Mesothelial cell of epicardium (in vitro differentiated cells): ENCODE measurements around the gene CACNA2D3. TPM values are rescaled to one million over a fixed set of nuclear protein-coding genes. Genes with fewer than 3 reads are reported as not detected.

Experiments
- DNase-seq, 2 experiments: peaks; one replicate each; pipeline ENCODE4 v3.0.0; 2021; ENCODE audit warnings: low spot score in 2 of 2; ENCODE audit not compliant: unreplicated experiment in 2 of 2
- H3K27ac Mint-ChIP-seq: 2 replicates; pipeline ENCODE4 v1.8.0; 2021; ENCODE audit warnings: mixed read lengths
- H3K27me3 Mint-ChIP-seq: 2 replicates; pipeline ENCODE4 v1.8.0; 2021; ENCODE audit warnings: low read depth, mixed read lengths
- H3K36me3 Mint-ChIP-seq: 2 replicates; pipeline ENCODE4 v1.8.0; 2021; ENCODE audit warnings: mixed read lengths
- H3K4me1 Mint-ChIP-seq: 2 replicates; pipeline ENCODE4 v1.8.0; 2021; ENCODE audit warnings: mixed read lengths
- H3K4me3 Mint-ChIP-seq: 2 replicates; pipeline ENCODE4 v1.8.0; 2021; ENCODE audit warnings: mild to moderate bottlenecking, moderate library complexity, mixed read lengths
- H3K9me3 Mint-ChIP-seq: 2 replicates; pipeline ENCODE4 v1.8.0; 2021; ENCODE audit warnings: mixed read lengths
- CTCF ChIP-seq: fragments of 200-600 bp; sonication (generic); IDR thresholded peaks from one replicate; pipeline ENCODE4 v1.5.0; 2021; ENCODE audit warnings: antibody characterized with exemption; ENCODE audit not compliant: unreplicated experiment
- total RNA-seq: library from RNA; stranded (reverse); gene quantifications from 3 replicates; pipeline ENCODE4 v1.2.1, GENCODE V29; 2021

CACNA2D3 gene
- total RNA-seq, 1 donor from 2014 or later = 2.3 TPM

DNA sequence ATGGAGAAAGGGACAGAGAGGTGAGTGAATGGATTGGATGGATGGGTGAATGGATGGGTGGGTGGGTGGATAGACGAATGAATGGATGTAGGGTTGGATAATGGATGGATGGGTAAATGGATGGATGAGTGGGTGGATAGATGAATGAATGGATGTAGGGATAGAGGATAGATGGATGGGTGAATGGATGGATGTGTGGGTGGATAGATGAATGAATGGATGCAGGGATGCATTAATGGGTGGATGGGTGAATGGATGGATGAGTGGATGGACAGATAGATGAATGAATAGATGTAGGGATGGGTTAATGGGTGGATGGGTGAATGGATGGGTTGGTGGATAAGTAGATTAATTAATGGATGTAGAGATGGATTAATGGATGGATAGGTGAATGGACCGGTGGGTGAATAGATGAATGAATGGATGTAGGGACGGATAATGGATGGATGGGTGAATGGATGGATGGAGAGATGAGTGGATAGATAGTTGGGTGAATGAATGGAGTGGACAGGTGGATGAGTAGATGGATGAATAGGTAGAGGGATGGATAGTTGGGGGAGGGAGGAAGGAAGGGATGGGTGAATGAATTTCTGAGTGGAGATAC lies 28.6 kb downstream of the CACNA2D3 start:
- H3K36me3 Mint-ChIP-seq = no peaks in the 10 kb centered on the region
- H3K27me3 Mint-ChIP-seq = peaks cover 20% of the 10 kb centered on the region
- H3K4me3 Mint-ChIP-seq = no peak overlapping the region
- no peak overlapping the region for H3K27ac Mint-ChIP-seq
- peaks cover 2% of the 10 kb centered on the region for H3K4me1 Mint-ChIP-seq
- DNase-seq = no peak
- no peak for TF ChIP-seq CTCF
- H3K9me3 Mint-ChIP-seq = no peaks in the 10 kb centered on the region

DNA sequence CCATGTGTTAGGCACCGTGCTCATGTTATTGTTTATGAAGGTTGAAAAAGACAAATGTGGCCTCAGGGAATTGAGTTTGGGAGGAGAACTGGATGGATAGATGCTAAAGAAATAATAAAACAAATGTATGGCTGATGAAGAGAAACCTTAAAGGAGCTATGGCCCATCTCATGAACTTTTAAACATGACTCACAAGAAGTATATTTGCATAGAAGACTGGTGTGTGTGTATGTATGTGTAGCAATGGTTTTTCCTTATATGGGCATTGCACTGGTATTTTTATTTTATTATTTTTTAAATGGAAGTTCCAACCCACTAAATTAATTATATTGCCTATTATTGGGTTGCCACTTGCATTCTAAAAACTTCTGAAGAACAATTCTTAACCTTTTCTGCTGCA lies 31.1 kb downstream of the CACNA2D3 start:
- no peak overlapping the region for H3K4me3 Mint-ChIP-seq
- no peak for DNase-seq
- no peak overlapping the region for H3K27ac Mint-ChIP-seq
- H3K9me3 Mint-ChIP-seq = no peaks in the 10 kb centered on the region
- TF ChIP-seq CTCF = no peak
- H3K27me3 Mint-ChIP-seq = peaks cover 28% of the 10 kb centered on the region
- no peaks in the 10 kb centered on the region for H3K4me1 Mint-ChIP-seq
- H3K36me3 Mint-ChIP-seq = no peaks in the 10 kb centered on the region

- Mint-ChIP-seq H3K9me3 (no peaks in the 10 kb centered on the region), H3K27ac (no peak overlapping the region), H3K4me1 (no peaks in the 10 kb centered on the region), H3K27me3 (peaks cover 55% of the 10 kb centered on the region), H3K36me3 (no peaks in the 10 kb centered on the region), H3K4me3 (no peak overlapping the region)
- no peak for DNase-seq
- no peak for TF ChIP-seq CTCF
Observed at GRCh38 chr3:54157860-54158259, 35.5 kb downstream of the CACNA2D3 start.

- H3K27me3 Mint-ChIP-seq = peaks cover 51% of the 10 kb centered on the region
- H3K27ac Mint-ChIP-seq = no peak overlapping the region
- no peaks in the 10 kb centered on the region for H3K4me1 Mint-ChIP-seq
- H3K9me3 Mint-ChIP-seq = no peaks in the 10 kb centered on the region
- TF ChIP-seq CTCF = no peak
- DNase-seq = no peak
- no peaks in the 10 kb centered on the region for H3K36me3 Mint-ChIP-seq
- H3K4me3 Mint-ChIP-seq = no peak overlapping the region
Observed at GRCh38 chr3:54159917-54160316, 37.6 kb downstream of the CACNA2D3 start.

DNA sequence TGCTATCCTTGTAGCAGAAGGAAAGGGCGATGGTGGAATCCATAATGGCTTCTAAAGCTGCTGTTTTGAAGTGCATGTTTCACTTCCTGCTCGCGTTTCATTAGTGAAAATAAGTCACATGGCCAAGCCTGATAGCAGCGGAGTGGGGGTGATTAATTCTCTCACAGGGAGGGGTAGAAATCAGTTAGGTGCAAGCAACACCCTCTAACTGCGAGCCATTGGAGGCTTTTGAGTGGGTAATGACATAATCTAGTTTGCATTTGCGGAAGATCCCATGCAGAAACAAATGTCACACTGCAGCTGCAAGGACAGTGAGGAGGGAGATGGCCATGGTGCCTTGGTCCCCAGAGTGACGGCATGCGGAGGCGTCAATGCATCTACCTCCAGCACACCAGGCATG lies 41.1 kb downstream of the CACNA2D3 start:
- Mint-ChIP-seq H3K4me3 (no peak overlapping the region), H3K9me3 (peaks cover 3% of the 10 kb centered on the region), H3K4me1 (no peaks in the 10 kb centered on the region), H3K36me3 (no peaks in the 10 kb centered on the region), H3K27ac (no peak overlapping the region), H3K27me3 (peaks cover 45% of the 10 kb centered on the region)
- TF ChIP-seq CTCF = no peak
- DNase-seq = no peak
